ENCODE data around the gene PFDN1.

GRCh38 chr5:140265845-140266244, 37.1 kb downstream of the PFDN1 start:
- TF ChIP-seq TCF12 (IDR thresholded peaks at IDR 0.05; ENCODE audit: low read depth): no peak
- TF ChIP-seq TAF1 (IDR thresholded peaks at IDR 0.05; ENCODE audit: low read depth): no peak

All from Ishikawa (cell line).